HG02642 (cell line): ENCODE measurements around the gene SLTM.
"Not testable (repeated sequence)": the region's sequence is repeated elsewhere in the genome, so short reads cannot be mapped to it uniquely, and the experiment has no call there.

Experiments
- ATAC-seq: cut with Tn5 transposase; IDR thresholded peaks from one replicate; pipeline ENCODE4 v1.9.1; 2021; ENCODE audit warnings: mild to moderate bottlenecking; ENCODE audit not compliant: unreplicated experiment, poor library complexity

Gene SLTM

GRCh38 chr15:58933281-58934113 is at the start of gene SLTM:
TSS of gene SLTM (minus strand) at chr15:58933679. CDS start at chr15:58933565, 114 bp downstream.
- ATAC-seq: peak; percentile 91

GRCh38 chr15:58983261-58983660 is 49.8 kb upstream of the SLTM start:
- no peak for ATAC-seq

- no peak for ATAC-seq
Measured at GRCh38 chr15:58981808-58982475, 48.5 kb upstream of the SLTM start.

- no peak for ATAC-seq
Measured at GRCh38 chr15:58980351-58980939, 47.0 kb upstream of the SLTM start.

GRCh38 chr15:58977887-58978286 is 44.4 kb upstream of the SLTM start:
- ATAC-seq: no peak

- no peak for ATAC-seq
Measured at GRCh38 chr15:58967479-58967878, 34.0 kb upstream of the SLTM start.

- no peak for ATAC-seq
Measured at GRCh38 chr15:58966698-58967097, 33.2 kb upstream of the SLTM start.

- ATAC-seq: no peak
Measured at GRCh38 chr15:58962662-58963565, 29.4 kb upstream of the SLTM start.

GRCh38 chr15:58962136-58962535 is 28.7 kb upstream of the SLTM start:
- no peak for ATAC-seq

- no peak for ATAC-seq
Measured at GRCh38 chr15:58958811-58959210, 25.3 kb upstream of the SLTM start.

GRCh38 chr15:58957101-58957973 is 23.9 kb upstream of the SLTM start:
- ATAC-seq: peak; percentile 80

- ATAC-seq: no peak
Measured at GRCh38 chr15:58952751-58953150, 19.3 kb upstream of the SLTM start.

GRCh38 chr15:58951388-58952007 is 18.0 kb upstream of the SLTM start:
- ATAC-seq: no peak

GRCh38 chr15:58947179-58947578 is 13.7 kb upstream of the SLTM start:
- ATAC-seq: no peak

- not testable (repeated sequence) for ATAC-seq
Measured at GRCh38 chr15:58934974-58935373, 1.5 kb upstream of the SLTM start.

GRCh38 chr15:58934521-58934920 is 1.0 kb upstream of the SLTM start:
- ATAC-seq: no peak

- no peak for ATAC-seq
Measured at GRCh38 chr15:58934114-58934447, 602 bp upstream of the SLTM start.

- peak; percentile 41 for ATAC-seq
Measured at GRCh38 chr15:58932710-58933280, 684 bp downstream of the SLTM start.
